Parathyroid adenoma (tissue), 2 donors: ENCODE results near the gene SIL1.

Experiments used
- H2AFZ ChIP-seq: fragments of 300-600 bp; sonication (generic); one replicate; pipeline ENCODE4 v1.7.0; 2017; ENCODE audit warnings: antibody characterized with exemption, mild to moderate bottlenecking
- H3K27ac ChIP-seq: fragments of 300-600 bp; sonication (generic); one replicate; pipeline ENCODE4 v1.7.0; 2017
- H3K27me3 ChIP-seq: fragments of 300-600 bp; sonication (generic); one replicate; pipeline ENCODE4 v1.7.0; 2017; ENCODE audit warnings: low read length; ENCODE audit not compliant: control insufficient read depth, insufficient read depth
- H3K36me3 ChIP-seq: fragments of 300-600 bp; sonication (generic); one replicate; pipeline ENCODE4 v1.7.0; 2017; ENCODE audit warnings: low read length; ENCODE audit not compliant: control insufficient read depth, insufficient read depth
- H3K4me1 ChIP-seq: fragments of 300-600 bp; sonication (generic); one replicate; pipeline ENCODE4 v1.7.0; 2017; ENCODE audit warnings: control low read depth
- H3K4me2 ChIP-seq: fragments of 300-600 bp; sonication (generic); one replicate; pipeline ENCODE4 v1.7.0; 2017; ENCODE audit warnings: low read length
- H3K4me3 ChIP-seq: fragments of 300-600 bp; sonication (generic); one replicate; pipeline ENCODE4 v1.7.0; 2017; ENCODE audit warnings: low read depth, low read length
- H3K79me2 ChIP-seq: fragments of 300-600 bp; sonication (generic); one replicate; pipeline ENCODE4 v1.7.0; 2017; ENCODE audit warnings: control low read depth
- H3K9ac ChIP-seq: fragments of 300-600 bp; sonication (generic); one replicate; pipeline ENCODE4 v1.7.0; 2017; ENCODE audit warnings: mild to moderate bottlenecking
- H3K9me3 ChIP-seq: fragments of 300-600 bp; sonication (generic); one replicate; pipeline ENCODE4 v1.7.0; 2017; ENCODE audit warnings: low read length; ENCODE audit not compliant: control insufficient read depth
- TF ChIP-seq, protein P1 (sequence below): fragments of 300-600 bp; sonication (generic); IDR thresholded peaks from one replicate; pipeline ENCODE4 v1.7.0; 2017; ENCODE audit warnings: antibody characterized with exemption, mild to moderate bottlenecking
- donor health status: primary hyperparathyroidism.

SIL1 gene

DNA sequence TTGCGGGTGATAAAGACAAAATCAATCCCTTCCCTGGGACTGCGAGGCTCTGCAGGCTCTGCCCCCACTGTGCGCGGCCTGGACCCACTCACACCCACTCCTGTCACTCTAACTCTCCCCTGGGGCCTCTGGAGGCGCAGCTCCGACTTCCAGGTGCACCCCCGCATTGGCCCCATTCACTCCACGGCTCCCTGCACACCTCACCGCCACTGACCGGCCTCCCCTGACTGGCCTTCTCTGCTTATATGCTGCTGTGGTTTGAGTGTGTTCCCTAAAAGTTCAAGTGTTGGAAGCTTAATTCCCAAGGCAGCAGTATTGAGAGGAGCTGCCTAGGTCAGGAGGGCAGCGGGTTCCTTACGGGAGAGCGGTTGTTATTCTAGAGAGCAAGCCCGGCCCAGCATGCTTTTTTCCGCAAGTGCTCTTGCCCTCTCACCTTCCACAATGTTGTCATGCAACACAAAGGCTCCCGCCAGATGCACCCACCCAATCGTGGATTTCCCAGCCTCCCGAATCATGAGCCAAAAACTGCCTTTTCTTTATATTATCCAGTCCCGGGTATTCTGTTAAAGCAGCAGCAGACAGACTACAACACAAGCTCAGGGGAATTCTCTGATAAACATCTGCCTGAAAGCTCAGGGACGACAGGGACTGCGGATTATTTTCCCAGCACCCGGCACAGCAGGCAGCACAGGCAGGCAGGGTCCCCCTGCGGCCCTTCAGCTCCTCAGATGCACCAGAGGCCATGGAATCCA lies 249.5 kb downstream of the SIL1 start:
- Histone ChIP-seq H2AFZ (no peak overlapping the region), H3K36me3 (no peaks in the 10 kb centered on the region), H3K4me2 (no peak overlapping the region), H3K4me1 (peaks cover 23% of the 10 kb centered on the region), H3K4me3 (no peak overlapping the region), H3K79me2 (peaks cover 4% of the 10 kb centered on the region), H3K9ac (no peak overlapping the region), H3K27me3 (no peaks in the 10 kb centered on the region), H3K9me3 (no peaks in the 10 kb centered on the region), H3K27ac (no peak overlapping the region)
- TF ChIP-seq, protein P1, sequence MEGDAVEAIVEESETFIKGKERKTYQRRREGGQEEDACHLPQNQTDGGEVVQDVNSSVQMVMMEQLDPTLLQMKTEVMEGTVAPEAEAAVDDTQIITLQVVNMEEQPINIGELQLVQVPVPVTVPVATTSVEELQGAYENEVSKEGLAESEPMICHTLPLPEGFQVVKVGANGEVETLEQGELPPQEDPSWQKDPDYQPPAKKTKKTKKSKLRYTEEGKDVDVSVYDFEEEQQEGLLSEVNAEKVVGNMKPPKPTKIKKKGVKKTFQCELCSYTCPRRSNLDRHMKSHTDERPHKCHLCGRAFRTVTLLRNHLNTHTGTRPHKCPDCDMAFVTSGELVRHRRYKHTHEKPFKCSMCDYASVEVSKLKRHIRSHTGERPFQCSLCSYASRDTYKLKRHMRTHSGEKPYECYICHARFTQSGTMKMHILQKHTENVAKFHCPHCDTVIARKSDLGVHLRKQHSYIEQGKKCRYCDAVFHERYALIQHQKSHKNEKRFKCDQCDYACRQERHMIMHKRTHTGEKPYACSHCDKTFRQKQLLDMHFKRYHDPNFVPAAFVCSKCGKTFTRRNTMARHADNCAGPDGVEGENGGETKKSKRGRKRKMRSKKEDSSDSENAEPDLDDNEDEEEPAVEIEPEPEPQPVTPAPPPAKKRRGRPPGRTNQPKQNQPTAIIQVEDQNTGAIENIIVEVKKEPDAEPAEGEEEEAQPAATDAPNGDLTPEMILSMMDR: no peak

DNA sequence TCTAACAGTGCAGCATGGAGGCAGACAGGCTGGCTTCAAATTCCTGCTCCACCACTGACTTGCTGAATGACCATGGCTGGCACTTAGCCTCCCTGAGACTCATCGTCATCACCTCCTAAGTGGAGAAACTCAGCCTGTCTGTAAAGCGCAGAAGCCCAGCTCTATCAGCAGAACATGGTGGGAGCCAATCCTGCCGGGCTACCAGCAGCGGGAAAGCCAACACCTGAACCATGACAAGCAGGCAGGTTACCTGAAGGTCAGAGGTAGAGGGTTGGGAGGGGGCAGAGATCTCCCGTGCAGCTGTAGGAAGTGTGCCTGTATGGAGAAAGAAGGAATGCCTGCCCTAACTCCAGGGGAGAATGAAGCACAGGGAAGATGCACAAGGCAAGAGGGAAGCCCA lies 250.4 kb downstream of the SIL1 start:
- H3K27me3 ChIP-seq: no peaks in the 10 kb centered on the region
- TF ChIP-seq, protein P1: no peak
- H3K27ac ChIP-seq: no peak overlapping the region
- H3K9me3 ChIP-seq: no peaks in the 10 kb centered on the region
- H3K4me1 ChIP-seq: peaks cover 15% of the 10 kb centered on the region
- no peak overlapping the region for H3K4me3 ChIP-seq
- H2AFZ ChIP-seq: no peak overlapping the region
- H3K79me2 ChIP-seq: peaks cover 4% of the 10 kb centered on the region
- H3K36me3 ChIP-seq: no peaks in the 10 kb centered on the region
- no peak overlapping the region for H3K9ac ChIP-seq
- no peak overlapping the region for H3K4me2 ChIP-seq

DNA sequence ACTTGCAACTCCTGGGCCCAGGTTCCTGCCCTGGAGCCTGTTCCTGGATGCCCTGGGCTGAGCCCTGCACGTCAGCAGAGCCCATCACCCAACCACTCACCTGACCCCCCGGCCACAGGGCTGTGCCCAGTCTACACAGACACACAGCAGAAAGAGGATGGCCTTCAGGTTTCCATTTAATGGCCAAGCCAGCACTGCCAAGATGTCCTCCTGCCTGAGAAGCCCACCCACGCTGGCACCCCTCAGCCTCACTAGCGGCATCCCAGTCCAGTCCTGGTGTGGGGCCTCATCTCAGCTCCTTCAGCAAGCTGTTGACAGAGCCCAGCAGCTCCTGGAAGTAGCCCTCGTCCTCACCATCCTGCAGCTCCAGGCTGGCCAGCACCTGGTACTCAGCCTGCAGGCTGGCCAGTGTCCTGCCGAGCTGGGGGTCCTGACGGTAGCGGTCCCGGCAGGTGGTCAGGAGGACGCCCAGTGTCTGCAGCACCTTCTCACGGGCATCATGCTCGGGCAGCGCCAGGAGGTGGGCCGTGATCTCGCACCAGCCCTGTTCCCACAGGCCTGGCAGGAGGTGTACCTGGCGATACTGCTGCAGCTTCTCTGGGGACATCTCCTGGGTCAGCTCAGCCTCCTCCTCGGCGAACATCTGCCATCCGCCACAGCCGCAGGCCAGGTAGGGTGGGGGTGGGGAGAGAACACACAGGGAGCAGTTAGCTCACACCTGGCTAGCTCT lies 251.2 kb downstream of the SIL1 start:
- Histone ChIP-seq H3K27ac (no peak overlapping the region), H3K4me2 (no peak overlapping the region), H3K36me3 (no peaks in the 10 kb centered on the region), H3K4me1 (peaks cover 11% of the 10 kb centered on the region), H2AFZ (no peak overlapping the region), H3K9ac (no peak overlapping the region), H3K79me2 (peaks cover 4% of the 10 kb centered on the region), H3K9me3 (no peaks in the 10 kb centered on the region), H3K4me3 (no peak overlapping the region), H3K27me3 (no peaks in the 10 kb centered on the region)
- TF ChIP-seq, protein P1: no peak

DNA sequence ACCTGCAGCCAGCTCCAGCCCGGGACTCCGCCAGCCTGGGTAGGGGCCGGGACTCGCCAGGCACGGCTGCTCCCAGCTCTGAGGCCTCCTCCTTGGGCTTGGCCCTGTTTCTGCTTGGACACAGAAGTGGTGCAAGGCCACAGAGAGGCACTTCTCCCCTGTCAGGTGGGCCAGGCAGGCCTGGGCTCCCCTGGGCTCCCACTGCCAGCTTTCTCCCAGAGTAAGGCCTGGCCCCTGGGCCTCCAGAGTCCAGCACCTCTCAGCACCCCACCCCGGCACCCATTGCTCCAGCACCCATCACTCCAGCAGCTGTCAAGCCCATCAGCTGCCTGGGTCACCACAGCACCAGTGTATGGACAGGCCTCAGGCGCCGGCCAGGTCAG lies 251.9 kb downstream of the SIL1 start:
- TF ChIP-seq, protein P1: no peak
- Histone ChIP-seq H3K9ac (no peak overlapping the region), H3K79me2 (peaks cover 4% of the 10 kb centered on the region), H3K9me3 (no peaks in the 10 kb centered on the region), H3K4me3 (no peak overlapping the region), H3K36me3 (no peaks in the 10 kb centered on the region), H3K4me1 (peaks cover 11% of the 10 kb centered on the region), H2AFZ (no peak overlapping the region), H3K4me2 (no peak overlapping the region), H3K27me3 (no peaks in the 10 kb centered on the region), H3K27ac (no peak overlapping the region)
